GM12891 (cell line): ENCODE measurements around the gene PIRT.

Source experiments
- PAX5 ChIP-seq: IDR thresholded peaks from 2 replicates; pipeline ENCODE4 v1.6.1; 2011; ENCODE audit warnings: low read length, moderate library complexity, mild to moderate bottlenecking; ENCODE audit not compliant: insufficient read depth, severe bottlenecking
- POLR2A ChIP-seq: IDR thresholded peaks from 2 replicates; pipeline ENCODE4 v1.6.1; 2011; ENCODE audit warnings: low read depth, low read length, control low read depth
- POLR2AphosphoS5 ChIP-seq: IDR thresholded peaks from 2 replicates; pipeline ENCODE4 v1.6.1; 2011; ENCODE audit warnings: low read depth, low read length, control low read depth
- POU2F2 ChIP-seq: IDR thresholded peaks from 2 replicates; pipeline ENCODE4 v1.6.1; 2011; ENCODE audit warnings: low read depth, mild to moderate bottlenecking, control low read depth, low read length, moderate library complexity
- TAF1 ChIP-seq: IDR thresholded peaks from 2 replicates; pipeline ENCODE4 v1.6.1; 2011; ENCODE audit warnings: low read depth, low read length, control low read depth

- TF ChIP-seq TAF1 (no peak), POLR2A (no peak), POU2F2 (no peak), POLR2AphosphoS5 (no peak), PAX5 (no peak)
Observed at GRCh38 chr17:10793256-10793655, 44.6 kb downstream of the PIRT start.
